PFSK-1 (cell line): ENCODE measurements around the gene INSL3.

ENCODE experiments used
- POLR2AphosphoS5 ChIP-seq: IDR thresholded peaks from 2 replicates; pipeline ENCODE4 v1.6.1; 2012; ENCODE audit warnings: low read depth, mild to moderate bottlenecking, control low read depth, low read length, moderate library complexity
- TF ChIP-seq, protein P1 (sequence below), 2 experiments: IDR thresholded peaks; 2 replicates each; pipeline versions ENCODE4 v1.6.1 to v1.8.0; 2011 to 2012; ENCODE audit warnings: low read depth in 2 of 2, low read length in 2 of 2, control low read depth in 1 of 2, inconsistent platforms in 1 of 2, mild to moderate bottlenecking in 1 of 2, moderate library complexity in 1 of 2; ENCODE audit not compliant: insufficient read depth in 1 of 2

- TF ChIP-seq, protein P1, sequence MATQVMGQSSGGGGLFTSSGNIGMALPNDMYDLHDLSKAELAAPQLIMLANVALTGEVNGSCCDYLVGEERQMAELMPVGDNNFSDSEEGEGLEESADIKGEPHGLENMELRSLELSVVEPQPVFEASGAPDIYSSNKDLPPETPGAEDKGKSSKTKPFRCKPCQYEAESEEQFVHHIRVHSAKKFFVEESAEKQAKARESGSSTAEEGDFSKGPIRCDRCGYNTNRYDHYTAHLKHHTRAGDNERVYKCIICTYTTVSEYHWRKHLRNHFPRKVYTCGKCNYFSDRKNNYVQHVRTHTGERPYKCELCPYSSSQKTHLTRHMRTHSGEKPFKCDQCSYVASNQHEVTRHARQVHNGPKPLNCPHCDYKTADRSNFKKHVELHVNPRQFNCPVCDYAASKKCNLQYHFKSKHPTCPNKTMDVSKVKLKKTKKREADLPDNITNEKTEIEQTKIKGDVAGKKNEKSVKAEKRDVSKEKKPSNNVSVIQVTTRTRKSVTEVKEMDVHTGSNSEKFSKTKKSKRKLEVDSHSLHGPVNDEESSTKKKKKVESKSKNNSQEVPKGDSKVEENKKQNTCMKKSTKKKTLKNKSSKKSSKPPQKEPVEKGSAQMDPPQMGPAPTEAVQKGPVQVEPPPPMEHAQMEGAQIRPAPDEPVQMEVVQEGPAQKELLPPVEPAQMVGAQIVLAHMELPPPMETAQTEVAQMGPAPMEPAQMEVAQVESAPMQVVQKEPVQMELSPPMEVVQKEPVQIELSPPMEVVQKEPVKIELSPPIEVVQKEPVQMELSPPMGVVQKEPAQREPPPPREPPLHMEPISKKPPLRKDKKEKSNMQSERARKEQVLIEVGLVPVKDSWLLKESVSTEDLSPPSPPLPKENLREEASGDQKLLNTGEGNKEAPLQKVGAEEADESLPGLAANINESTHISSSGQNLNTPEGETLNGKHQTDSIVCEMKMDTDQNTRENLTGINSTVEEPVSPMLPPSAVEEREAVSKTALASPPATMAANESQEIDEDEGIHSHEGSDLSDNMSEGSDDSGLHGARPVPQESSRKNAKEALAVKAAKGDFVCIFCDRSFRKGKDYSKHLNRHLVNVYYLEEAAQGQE (IDR thresholded peaks at IDR 0.05; ENCODE audit: insufficient read depth in 1 of 2, low read depth in 2 of 2, low read length in 2 of 2): no peak
- no peak for TF ChIP-seq POLR2AphosphoS5
Measured at GRCh38 chr19:17775991-17776803, 45.1 kb downstream of the INSL3 start.
